SU-DHL-6 (cell line): Measurements from ENCODE around the gene RPP14.

Experiments
- H2AFZ ChIP-seq: fragments of 200-600 bp; sonication (generic); 2 replicates; pipeline ENCODE4 v1.6.1; 2014; ENCODE audit warnings: low read depth, mild to moderate bottlenecking, moderate library complexity, mixed read lengths, antibody characterized with exemption, low read length; ENCODE audit not compliant: severe bottlenecking
- H3F3A ChIP-seq: fragments of 200-600 bp; shearing (Covaris generic); 2 replicates; pipeline ENCODE4 v1.6.0; 2016; ENCODE audit warnings: antibody characterized with exemption, mild to moderate bottlenecking; ENCODE audit not compliant: insufficient read depth
- H3K27ac ChIP-seq: fragments of 200-600 bp; sonication (generic); 2 replicates; pipeline ENCODE4 v1.5.1; 2016; ENCODE audit warnings: low read depth, mild to moderate bottlenecking, low read length, moderate library complexity, mixed read lengths
- H3K27me3 ChIP-seq: fragments of 200-600 bp; sonication (generic), shearing (Covaris generic); 2 replicates; pipeline ENCODE4 v1.6.0; 2014; ENCODE audit warnings: mild to moderate bottlenecking, low read length
- H3K36me3 ChIP-seq: fragments of 200-600 bp; sonication (generic); 2 replicates; pipeline ENCODE4 v1.6.1; 2014; ENCODE audit warnings: mild to moderate bottlenecking, low read length, mixed read lengths
- H3K4me2 ChIP-seq: fragments of 300-600, 200-600 bp; shearing (Covaris generic), sonication (generic); 2 replicates; pipeline ENCODE4 v1.6.0; 2014; ENCODE audit warnings: low read length, low read depth, mild to moderate bottlenecking; ENCODE audit not compliant: poor library complexity, severe bottlenecking
- H3K4me3 ChIP-seq: fragments of 200-600 bp; sonication (generic); 2 replicates; pipeline ENCODE4 v1.5.1; 2014; ENCODE audit warnings: antibody characterized with exemption, low read length, mild to moderate bottlenecking, mixed read lengths; ENCODE audit not compliant: insufficient read depth, poor library complexity, severe bottlenecking
- H3K79me2 ChIP-seq: fragments of 200-600 bp; sonication (generic); 2 replicates; pipeline ENCODE4 v1.6.1; 2014; ENCODE audit warnings: mild to moderate bottlenecking, low read length, moderate library complexity; ENCODE audit not compliant: insufficient read depth
- H3K9ac ChIP-seq: fragments of 200-600 bp; sonication (generic); 2 replicates; pipeline ENCODE4 v1.7.0; 2014; ENCODE audit warnings: mild to moderate bottlenecking, low read length
- H3K9me2 ChIP-seq: fragments of 200-600 bp; sonication (generic); replicated peaks from 2 replicates; pipeline ENCODE4 v1.6.1; 2014; ENCODE audit warnings: low read length; ENCODE audit not compliant: insufficient read depth
- H3K9me3 ChIP-seq: fragments of 200-600 bp; sonication (generic); 2 replicates; pipeline ENCODE4 v1.6.1; 2014; ENCODE audit warnings: low read length, mixed read lengths; ENCODE audit not compliant: insufficient read depth
- H4K20me1 ChIP-seq: fragments of 200-600 bp; sonication (generic); 2 replicates; pipeline ENCODE4 v1.6.1; 2014; ENCODE audit warnings: low read depth, mild to moderate bottlenecking, antibody characterized with exemption, low read length, moderate library complexity, mixed read lengths
- EZH2phosphoT487 ChIP-seq: fragments of 200-600 bp; sonication (generic), shearing (Covaris generic); conservative IDR thresholded peaks from 2 replicates; pipeline ENCODE4 v1.6.1; 2018; ENCODE audit warnings: mild to moderate bottlenecking, antibody characterized with exemption, low read length, moderate library complexity, mixed read lengths
- TF ChIP-seq, protein P1 (sequence below): fragments of 200-600 bp; sonication (generic); IDR thresholded peaks from one replicate; pipeline ENCODE4 v1.5.1; 2017; ENCODE audit warnings: antibody characterized with exemption, mild to moderate bottlenecking, low read length, moderate library complexity; ENCODE audit not compliant: insufficient read depth, poor library complexity, severe bottlenecking

Gene RPP14

DNA sequence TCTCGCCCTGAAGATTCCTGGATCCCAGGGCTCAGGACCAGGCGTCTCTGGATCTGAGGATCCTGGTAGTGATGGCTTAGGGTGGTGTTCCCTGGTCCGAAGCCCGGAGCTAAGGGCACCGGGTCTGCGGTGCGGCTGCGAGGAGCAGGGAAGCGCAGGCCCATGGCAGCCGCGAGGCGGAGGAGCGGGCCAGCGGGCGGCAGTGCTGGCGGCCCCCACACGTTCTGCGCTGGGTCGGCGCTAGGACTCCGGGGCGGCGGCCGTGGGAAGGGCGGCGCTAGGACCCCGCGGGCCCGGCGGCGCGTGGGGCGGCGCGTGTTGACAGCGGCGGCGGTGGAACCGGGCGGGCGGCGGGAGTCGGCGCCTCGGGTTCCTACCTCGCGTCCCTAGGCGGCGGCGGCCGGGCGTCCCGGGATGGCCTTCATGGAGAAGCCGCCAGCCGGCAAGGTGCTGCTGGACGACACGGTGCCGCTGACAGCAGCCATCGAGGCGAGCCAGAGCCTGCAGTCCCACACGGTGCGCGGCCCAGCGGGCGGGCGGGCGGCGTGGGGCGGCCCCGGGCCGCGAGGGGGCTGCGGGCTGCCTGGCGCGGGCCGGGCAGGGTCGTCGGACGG is 26.6 kb downstream of the RPP14 start, which contains the start of gene PXK:
PXK (plus strand) TSS at position 318 of the 614 bp plus-strand sequence; CDS start at position 415, 97 bp downstream.
- Histone ChIP-seq H3K36me3 (peaks cover 6% of the 10 kb centered on the region; the same call in 1 of the 2 replicates), H3K27ac (peak within 1 kb of the TSS; percentile 98), H3K27me3 (no peaks in the 10 kb centered on the region), H3K9me3 (no peaks in the 10 kb centered on the region), H4K20me1 (no peaks in the 10 kb centered on the region), H3K4me3 (peak within 1 kb of the TSS; percentile 75), H3F3A (peaks cover 38% of the 10 kb centered on the region), H3K9me2 (no peaks in the 10 kb centered on the region), H3K4me2 (peak within 1 kb of the TSS; percentile 100), H3K79me2 (peaks cover 47% of the 10 kb centered on the region), H2AFZ (peak within 1 kb of the TSS; percentile 93), H3K9ac (peak within 1 kb of the TSS; percentile 81)
- TF ChIP-seq, protein P1, sequence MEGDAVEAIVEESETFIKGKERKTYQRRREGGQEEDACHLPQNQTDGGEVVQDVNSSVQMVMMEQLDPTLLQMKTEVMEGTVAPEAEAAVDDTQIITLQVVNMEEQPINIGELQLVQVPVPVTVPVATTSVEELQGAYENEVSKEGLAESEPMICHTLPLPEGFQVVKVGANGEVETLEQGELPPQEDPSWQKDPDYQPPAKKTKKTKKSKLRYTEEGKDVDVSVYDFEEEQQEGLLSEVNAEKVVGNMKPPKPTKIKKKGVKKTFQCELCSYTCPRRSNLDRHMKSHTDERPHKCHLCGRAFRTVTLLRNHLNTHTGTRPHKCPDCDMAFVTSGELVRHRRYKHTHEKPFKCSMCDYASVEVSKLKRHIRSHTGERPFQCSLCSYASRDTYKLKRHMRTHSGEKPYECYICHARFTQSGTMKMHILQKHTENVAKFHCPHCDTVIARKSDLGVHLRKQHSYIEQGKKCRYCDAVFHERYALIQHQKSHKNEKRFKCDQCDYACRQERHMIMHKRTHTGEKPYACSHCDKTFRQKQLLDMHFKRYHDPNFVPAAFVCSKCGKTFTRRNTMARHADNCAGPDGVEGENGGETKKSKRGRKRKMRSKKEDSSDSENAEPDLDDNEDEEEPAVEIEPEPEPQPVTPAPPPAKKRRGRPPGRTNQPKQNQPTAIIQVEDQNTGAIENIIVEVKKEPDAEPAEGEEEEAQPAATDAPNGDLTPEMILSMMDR, result no peak
- no peak for TF ChIP-seq EZH2phosphoT487

- Histone ChIP-seq H3K4me3 (peak overlapping the region; percentile 75), H2AFZ (no peak overlapping the region), H4K20me1 (no peaks in the 10 kb centered on the region), H3K9me2 (no peaks in the 10 kb centered on the region), H3F3A (peaks cover 45% of the 10 kb centered on the region), H3K27ac (peak overlapping the region; percentile 98), H3K27me3 (no peaks in the 10 kb centered on the region), H3K4me2 (peak overlapping the region; percentile 100), H3K36me3 (peaks cover 9% of the 10 kb centered on the region; the same call in 1 of the 2 replicates), H3K9me3 (no peaks in the 10 kb centered on the region), H3K9ac (peak overlapping the region; percentile 81), H3K79me2 (peaks cover 53% of the 10 kb centered on the region)
- TF ChIP-seq, protein P1, result peak; percentile 44
- TF ChIP-seq EZH2phosphoT487, result no peak
Measured at GRCh38 chr3:58333206-58334012, 27.4 kb downstream of the RPP14 start.

DNA sequence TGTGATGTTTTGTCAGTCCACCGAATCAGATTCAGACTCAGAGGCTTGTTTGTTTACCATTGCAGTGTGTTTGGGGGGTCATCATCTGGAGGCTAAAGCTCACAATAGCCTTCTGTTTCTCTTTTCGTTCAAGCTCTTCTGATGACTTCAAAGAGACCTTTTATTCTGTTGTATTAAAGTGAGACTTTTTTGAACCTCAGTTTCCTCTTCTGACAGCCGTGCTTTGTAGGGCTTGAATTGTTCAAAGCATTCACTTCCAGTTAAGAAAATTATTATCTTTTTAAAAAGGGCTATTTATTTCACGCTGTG is 27.9 kb downstream of the RPP14 start:
- Histone ChIP-seq H2AFZ (no peak overlapping the region), H3K27ac (peak overlapping the region; percentile 98)

More for the DNA sequence above, 27.9 kb downstream of the RPP14 start:
- Histone ChIP-seq H3K36me3 (peaks cover 9% of the 10 kb centered on the region; the same call in 1 of the 2 replicates), H3K4me2 (peak overlapping the region; percentile 100), H3K9ac (peak overlapping the region; percentile 81), H3K9me2 (no peaks in the 10 kb centered on the region), H3F3A (peaks cover 50% of the 10 kb centered on the region), H4K20me1 (no peaks in the 10 kb centered on the region), H3K4me3 (peak overlapping the region; percentile 75), H3K27me3 (no peaks in the 10 kb centered on the region), H3K79me2 (peaks cover 53% of the 10 kb centered on the region), H3K9me3 (no peaks in the 10 kb centered on the region)
- no peak for TF ChIP-seq EZH2phosphoT487
- TF ChIP-seq, protein P1, result no peak
